Measurements from ENCODE around the gene SMIM32. TPM values are rescaled to one million over a fixed set of nuclear protein-coding genes. Genes with fewer than 3 reads are reported as not detected.

The SMIM32 gene
- total RNA-seq, 4 donors from 2014 or later = not detected

DNA sequence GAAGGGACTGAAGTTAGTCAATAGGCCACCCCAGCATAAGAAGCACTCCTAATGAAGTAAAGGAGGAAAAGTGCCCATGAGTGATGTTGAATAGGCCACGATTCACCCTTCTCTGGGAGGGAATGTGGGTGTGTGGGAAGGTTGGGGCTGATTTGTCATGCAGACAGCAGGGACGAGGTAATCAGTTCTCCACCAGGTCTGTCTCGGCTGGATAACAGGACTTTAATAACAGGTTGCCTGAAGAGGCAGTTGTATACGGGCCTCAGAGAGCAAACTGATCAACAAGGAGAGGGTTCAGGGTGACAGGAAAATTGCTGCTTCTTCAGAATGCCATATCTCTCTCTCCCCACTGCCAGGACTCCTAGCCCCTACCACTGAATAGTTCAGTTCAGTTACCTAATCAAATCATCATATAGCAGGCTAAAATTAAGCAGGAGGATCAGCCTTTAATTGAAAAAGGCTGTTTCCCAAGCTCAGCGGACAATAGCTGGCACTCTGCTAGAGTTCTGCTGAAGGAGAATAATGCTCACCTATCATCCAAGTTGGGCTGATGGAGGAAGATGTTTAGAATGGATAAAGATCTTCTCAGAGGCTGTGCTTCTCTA, 43.6 kb upstream of the SMIM32 start:
- no peak overlapping the region for H3K4me3 ChIP-seq
- 17 to 25% methylated on average over 1 to 2 of the region's 5 CpGs for WGBS, 2 donors (ENCODE audit: low coverage in 1 of 2)
- no peak for ATAC-seq
- H3K4me1 ChIP-seq = no peaks in the 10 kb centered on the region
- H3K9me3 ChIP-seq = no peaks in the 10 kb centered on the region
- no peaks in the 10 kb centered on the region for H3K36me3 ChIP-seq
- TF ChIP-seq POLR2AphosphoS5 (IDR thresholded peaks at IDR 0.05) (no peak), POLR2A (IDR thresholded peaks at IDR 0.05) (no peak), EP300 (IDR thresholded peaks at IDR 0.05) (no peak)
- TF ChIP-seq, protein P1, sequence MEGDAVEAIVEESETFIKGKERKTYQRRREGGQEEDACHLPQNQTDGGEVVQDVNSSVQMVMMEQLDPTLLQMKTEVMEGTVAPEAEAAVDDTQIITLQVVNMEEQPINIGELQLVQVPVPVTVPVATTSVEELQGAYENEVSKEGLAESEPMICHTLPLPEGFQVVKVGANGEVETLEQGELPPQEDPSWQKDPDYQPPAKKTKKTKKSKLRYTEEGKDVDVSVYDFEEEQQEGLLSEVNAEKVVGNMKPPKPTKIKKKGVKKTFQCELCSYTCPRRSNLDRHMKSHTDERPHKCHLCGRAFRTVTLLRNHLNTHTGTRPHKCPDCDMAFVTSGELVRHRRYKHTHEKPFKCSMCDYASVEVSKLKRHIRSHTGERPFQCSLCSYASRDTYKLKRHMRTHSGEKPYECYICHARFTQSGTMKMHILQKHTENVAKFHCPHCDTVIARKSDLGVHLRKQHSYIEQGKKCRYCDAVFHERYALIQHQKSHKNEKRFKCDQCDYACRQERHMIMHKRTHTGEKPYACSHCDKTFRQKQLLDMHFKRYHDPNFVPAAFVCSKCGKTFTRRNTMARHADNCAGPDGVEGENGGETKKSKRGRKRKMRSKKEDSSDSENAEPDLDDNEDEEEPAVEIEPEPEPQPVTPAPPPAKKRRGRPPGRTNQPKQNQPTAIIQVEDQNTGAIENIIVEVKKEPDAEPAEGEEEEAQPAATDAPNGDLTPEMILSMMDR (IDR thresholded peaks at IDR 0.05) = no peak
- no peaks in the 10 kb centered on the region for H3K27me3 ChIP-seq
- H3K27ac ChIP-seq = no peak overlapping the region

DNA sequence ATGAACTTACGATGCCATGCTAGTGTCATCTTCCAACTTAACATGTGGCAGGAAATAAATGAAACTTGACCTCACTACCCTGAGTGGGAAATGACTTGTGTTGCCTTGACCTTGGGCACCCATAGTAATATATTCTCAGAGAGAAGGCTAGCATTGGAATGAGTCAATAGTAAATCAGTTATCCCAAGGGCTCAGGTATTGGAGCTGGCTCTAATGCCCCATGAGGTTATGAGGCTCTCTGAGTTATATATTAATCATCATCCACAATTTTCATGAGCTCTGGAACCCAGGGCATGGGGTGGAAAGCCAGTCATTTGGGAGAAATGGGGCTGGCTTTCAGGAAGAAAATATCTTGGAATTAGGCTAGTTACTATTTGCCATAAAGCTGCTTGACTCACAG, 42.4 kb upstream of the SMIM32 start:
- 83% methylated on average over 1 of the region's 1 CpG; no CpG with 5 or more reads in 1 of the 2 donors for WGBS, 2 donors (ENCODE audit: low coverage in 1 of 2)
- ATAC-seq = no peak
- no peak for TF ChIP-seq POLR2AphosphoS5 (IDR thresholded peaks at IDR 0.05)
- TF ChIP-seq POLR2A (IDR thresholded peaks at IDR 0.05) = no peak
- no peak for TF ChIP-seq EP300 (IDR thresholded peaks at IDR 0.05)
- TF ChIP-seq, protein P1 (IDR thresholded peaks at IDR 0.05) = no peak
- no peaks in the 10 kb centered on the region for H3K4me1 ChIP-seq
- H3K36me3 ChIP-seq = no peaks in the 10 kb centered on the region
- no peaks in the 10 kb centered on the region for H3K9me3 ChIP-seq
- no peak overlapping the region for H3K27ac ChIP-seq
- H3K4me3 ChIP-seq = no peak overlapping the region
- H3K27me3 ChIP-seq = no peaks in the 10 kb centered on the region

DNA sequence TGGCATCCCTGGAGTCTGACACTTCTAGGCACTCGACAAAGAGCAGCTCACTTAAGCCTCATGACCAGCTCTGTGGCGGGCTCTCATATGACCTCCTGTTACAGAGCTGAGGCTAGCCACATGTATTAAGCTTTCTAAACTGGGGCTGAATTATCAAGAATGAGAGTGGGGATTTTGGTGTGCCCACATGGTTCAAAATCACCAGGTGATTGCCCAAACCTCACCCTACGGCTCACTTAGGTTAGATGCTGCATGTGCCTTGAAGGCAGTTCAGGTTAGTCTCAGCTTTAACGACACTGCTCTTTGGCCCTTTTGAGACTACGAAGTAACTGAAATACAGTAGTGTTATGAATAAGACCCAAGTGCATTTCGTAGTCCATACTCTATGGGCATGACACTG, 39.4 kb upstream of the SMIM32 start:
- Histone ChIP-seq H3K4me1 (no peaks in the 10 kb centered on the region), H3K9me3 (no peaks in the 10 kb centered on the region), H3K4me3 (no peak overlapping the region), H3K27me3 (peaks cover 13% of the 10 kb centered on the region), H3K36me3 (no peaks in the 10 kb centered on the region), H3K27ac (no peak overlapping the region)
- 92 to 95% methylated on average over 4 to 6 of the region's 6 CpGs for WGBS, 2 donors (ENCODE audit: low coverage in 1 of 2)
- no peak for TF ChIP-seq POLR2A (IDR thresholded peaks at IDR 0.05)
- no peak for TF ChIP-seq POLR2AphosphoS5 (IDR thresholded peaks at IDR 0.05)
- no peak for TF ChIP-seq EP300 (IDR thresholded peaks at IDR 0.05)
- TF ChIP-seq, protein P1 (IDR thresholded peaks at IDR 0.05) = no peak
- no peak for ATAC-seq

DNA sequence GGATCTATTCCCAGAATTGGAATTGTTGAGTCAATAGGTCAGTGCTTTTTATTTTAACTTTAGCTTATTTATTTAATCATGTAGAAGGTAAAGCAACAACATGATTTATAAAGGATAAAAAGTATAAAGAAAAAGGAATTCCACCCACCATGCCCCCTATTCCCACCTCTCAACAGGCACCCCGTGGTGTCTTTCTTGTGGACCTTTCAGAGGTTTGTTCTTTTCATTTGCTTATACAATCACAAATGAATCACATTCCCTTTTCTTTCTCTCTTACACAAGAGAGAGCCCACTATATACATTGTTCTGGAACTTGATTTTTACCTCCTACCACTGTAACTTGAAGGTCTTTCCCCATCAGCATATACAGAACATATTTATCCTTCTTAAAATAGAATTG, 37.2 kb upstream of the SMIM32 start:
- no peak overlapping the region for H3K4me3 ChIP-seq
- TF ChIP-seq POLR2AphosphoS5 (IDR thresholded peaks at IDR 0.05) (no peak), POLR2A (IDR thresholded peaks at IDR 0.05) (no peak), EP300 (IDR thresholded peaks at IDR 0.05) (no peak)
- TF ChIP-seq, protein P1 (IDR thresholded peaks at IDR 0.05) = no peak
- no peak for ATAC-seq
- no peaks in the 10 kb centered on the region for H3K4me1 ChIP-seq
- 14 to 17% methylated on average over 1 of the region's 1 CpG for WGBS, 2 donors (ENCODE audit: low coverage in 1 of 2)
- H3K36me3 ChIP-seq = no peaks in the 10 kb centered on the region
- no peak overlapping the region for H3K27ac ChIP-seq
- peaks cover 25% of the 10 kb centered on the region for H3K27me3 ChIP-seq
- H3K9me3 ChIP-seq = no peaks in the 10 kb centered on the region

DNA sequence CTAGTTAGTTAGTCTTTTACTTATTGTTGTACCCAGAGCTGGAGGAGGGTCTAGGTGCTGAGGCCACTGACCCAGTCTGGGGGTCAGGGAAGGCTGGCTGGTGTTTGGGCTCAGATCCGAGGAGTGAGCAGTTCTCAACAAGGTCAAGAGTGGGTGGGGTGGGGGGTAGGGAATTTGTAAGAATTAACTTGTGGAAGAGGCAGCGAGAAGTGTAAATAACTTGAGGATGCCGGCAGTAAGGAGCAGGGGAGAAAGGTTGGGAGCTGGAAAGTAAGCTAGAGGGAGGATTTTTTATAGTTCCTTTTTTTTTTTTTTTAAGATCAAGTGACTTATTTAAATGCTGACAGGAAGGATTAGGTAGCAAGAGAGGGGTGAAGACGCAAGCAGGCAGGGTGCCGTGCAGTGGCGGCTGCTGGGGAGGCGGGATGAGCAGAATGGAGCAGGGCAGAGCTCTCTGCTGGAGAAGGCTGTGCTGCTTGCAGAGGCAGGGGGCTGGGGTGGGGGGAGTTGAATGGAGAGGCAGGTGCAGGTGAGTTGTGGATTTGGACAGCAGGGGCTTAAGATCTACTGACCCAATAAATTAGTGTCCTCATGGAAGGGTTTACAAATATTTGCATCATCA, 35.3 kb upstream of the SMIM32 start:
- no peaks in the 10 kb centered on the region for H3K4me1 ChIP-seq
- no peak overlapping the region for H3K4me3 ChIP-seq
- no peaks in the 10 kb centered on the region for H3K36me3 ChIP-seq
- WGBS, 2 donors (ENCODE audit: low coverage in 1 of 2) = 43 to 60% methylated on average over 5 to 7 of the region's 7 CpGs
- TF ChIP-seq EP300 (IDR thresholded peaks at IDR 0.05) (no peak), POLR2A (IDR thresholded peaks at IDR 0.05) (no peak), POLR2AphosphoS5 (IDR thresholded peaks at IDR 0.05) (no peak)
- TF ChIP-seq, protein P1 (IDR thresholded peaks at IDR 0.05) = no peak
- no peak for ATAC-seq
- no peak overlapping the region for H3K27ac ChIP-seq
- no peaks in the 10 kb centered on the region for H3K9me3 ChIP-seq
- H3K27me3 ChIP-seq = peaks cover 25% of the 10 kb centered on the region
